ENCODE data around the gene UBXN10.
"Not testable (repeated sequence)": the region's sequence is repeated elsewhere in the genome, so short reads cannot be mapped to it uniquely, and the experiment has no call there.

The UBXN10 gene

DNA sequence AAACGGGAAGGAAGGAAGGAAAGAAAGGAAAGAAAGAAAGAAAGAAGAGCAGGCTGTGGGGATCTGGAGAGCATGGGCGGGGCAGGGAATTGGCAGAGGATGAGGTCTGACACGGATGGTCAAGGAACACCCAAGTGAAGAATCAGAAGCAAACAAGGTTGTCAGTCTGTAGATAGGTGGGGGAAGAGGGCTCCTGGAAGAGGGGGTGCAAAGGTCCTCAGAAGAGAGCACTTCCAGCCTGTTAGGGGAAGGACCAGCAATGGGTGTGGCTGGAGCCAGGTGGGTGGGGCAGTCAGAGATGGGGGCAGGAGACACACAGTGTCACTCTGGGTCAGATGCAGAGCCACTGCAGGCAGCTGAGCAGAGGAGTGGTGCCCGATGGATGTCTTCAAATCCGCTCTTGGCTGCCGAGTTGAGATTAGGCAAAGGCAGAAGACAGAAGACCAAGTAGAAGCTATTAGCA is 11.5 kb downstream of the UBXN10 start:
- no peak overlapping the region for H3K4me3 ChIP-seq (ENCODE audit: low read depth, low read length)

GRCh38 chr1:20198296-20198695 is 12.4 kb downstream of the UBXN10 start:
- no peak overlapping the region for H3K4me3 ChIP-seq (ENCODE audit: low read depth, low read length)
- DNase-seq (ENCODE audit: low read depth): no peak

More for the DNA sequence above, 11.5 kb downstream of the UBXN10 start:
- DNase-seq (ENCODE audit: low read depth): no peak

DNA sequence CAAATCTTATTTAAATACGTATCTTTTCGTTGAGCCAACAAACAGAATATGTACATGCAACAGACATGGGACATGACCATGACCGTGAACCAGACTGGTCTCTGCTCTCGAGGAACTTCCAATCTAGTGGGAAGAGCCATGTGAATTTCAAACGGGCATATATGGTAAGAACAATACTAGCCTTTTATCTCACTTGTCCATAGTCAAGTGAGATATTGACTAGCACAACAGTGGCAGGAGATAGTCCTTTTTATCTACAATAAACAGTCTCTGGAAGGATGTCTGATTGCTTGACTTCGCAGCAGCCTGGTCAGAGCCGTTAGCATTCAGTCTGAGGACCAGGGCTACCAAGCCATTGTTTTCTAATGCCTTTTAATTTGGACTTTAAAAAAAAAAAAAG is 13.0 kb downstream of the UBXN10 start:
- H3K4me3 ChIP-seq (ENCODE audit: low read depth, low read length): no peak overlapping the region
- no peak for DNase-seq (ENCODE audit: low read depth)

GRCh38 chr1:20199403-20199802 is 13.5 kb downstream of the UBXN10 start:
- H3K4me3 ChIP-seq (ENCODE audit: low read depth, low read length): no peak overlapping the region
- DNase-seq (ENCODE audit: low read depth): no peak

DNA sequence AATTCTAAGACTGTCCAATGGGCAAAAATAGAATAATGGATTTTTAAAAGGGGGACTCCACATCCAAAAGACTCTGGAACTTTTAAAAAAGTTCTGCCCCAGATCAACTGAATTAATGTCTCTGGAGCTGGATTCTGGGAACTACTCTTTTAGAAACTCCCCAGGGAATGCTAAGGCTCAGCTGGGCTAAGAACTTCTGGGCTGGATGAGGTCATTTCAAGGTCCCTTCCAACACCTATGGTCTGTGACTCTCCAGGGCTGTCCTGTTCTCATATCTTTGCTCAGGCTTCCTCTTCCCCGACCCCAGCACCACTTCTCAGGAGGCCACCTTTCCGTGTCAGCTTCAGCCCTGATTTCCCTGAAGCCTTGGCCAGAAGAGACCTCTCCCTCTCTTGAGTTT is 13.9 kb downstream of the UBXN10 start:
- DNase-seq (ENCODE audit: low read depth): no peak
- H3K4me3 ChIP-seq (ENCODE audit: low read depth, low read length): no peak overlapping the region

DNA sequence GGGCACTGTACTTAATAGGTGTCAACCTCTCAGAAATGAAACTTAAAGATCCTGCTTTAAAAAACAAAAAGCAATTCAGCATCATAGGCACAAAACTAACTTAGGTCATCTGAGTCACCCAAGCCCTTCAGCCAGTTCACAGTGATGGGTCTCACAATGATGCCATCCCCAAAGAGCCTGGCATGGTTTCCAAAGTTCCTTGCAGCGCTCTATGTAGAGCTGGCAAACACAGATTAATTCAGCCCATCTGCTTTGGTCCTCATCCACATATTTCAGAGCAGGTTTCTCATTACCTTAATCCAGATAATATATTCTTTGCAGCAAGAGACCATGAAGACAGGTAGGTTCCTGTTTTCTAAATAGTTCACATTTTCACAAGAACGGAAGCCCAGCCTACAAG is 15.1 kb downstream of the UBXN10 start:
- H3K4me3 ChIP-seq (ENCODE audit: low read depth, low read length): no peak overlapping the region
- no peak for DNase-seq (ENCODE audit: low read depth)

- DNase-seq (ENCODE audit: low read depth): no peak
Observed at GRCh38 chr1:20202166-20202565, 16.3 kb downstream of the UBXN10 start.

DNA sequence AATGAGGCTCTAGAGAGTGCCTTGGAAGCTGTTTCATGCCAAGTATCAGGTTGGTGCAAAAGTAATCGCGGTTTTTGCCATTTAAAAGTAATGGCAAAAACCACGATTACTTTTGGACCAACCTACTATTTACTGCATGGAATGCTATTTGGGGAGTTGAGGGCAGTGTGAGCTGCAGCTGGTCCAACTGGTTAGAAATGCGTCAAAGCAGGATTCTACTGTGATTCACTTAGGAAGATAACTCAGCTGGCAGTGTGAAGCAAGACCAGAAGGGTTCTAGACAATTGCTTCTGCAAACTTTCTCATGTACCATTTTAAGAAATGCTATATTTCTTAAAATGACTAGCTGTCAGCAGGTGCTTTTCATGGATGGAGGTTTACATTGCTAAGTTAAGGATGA is 21.6 kb downstream of the UBXN10 start:
- no peak overlapping the region for H3K4me3 ChIP-seq (ENCODE audit: low read depth, low read length)
- no peak for DNase-seq (ENCODE audit: low read depth)

More at GRCh38 chr1:20202166-20202565, 16.3 kb downstream of the UBXN10 start:
- no peak overlapping the region for H3K4me3 ChIP-seq (ENCODE audit: low read depth, low read length)

- no peak for DNase-seq (ENCODE audit: low read depth)
- no peak overlapping the region for H3K4me3 ChIP-seq (ENCODE audit: low read depth, low read length)
Observed at GRCh38 chr1:20209471-20209870, 23.6 kb downstream of the UBXN10 start.

- DNase-seq (ENCODE audit: low read depth): no peak
Observed at GRCh38 chr1:20210736-20211460, 25.0 kb downstream of the UBXN10 start.

GRCh38 chr1:20211511-20211931 is 25.6 kb downstream of the UBXN10 start:
- no peak overlapping the region for H3K4me3 ChIP-seq (ENCODE audit: low read depth, low read length)
- no peak for DNase-seq (ENCODE audit: low read depth)

More at GRCh38 chr1:20210736-20211460, 25.0 kb downstream of the UBXN10 start:
- H3K4me3 ChIP-seq (ENCODE audit: low read depth, low read length): no peak overlapping the region

DNA sequence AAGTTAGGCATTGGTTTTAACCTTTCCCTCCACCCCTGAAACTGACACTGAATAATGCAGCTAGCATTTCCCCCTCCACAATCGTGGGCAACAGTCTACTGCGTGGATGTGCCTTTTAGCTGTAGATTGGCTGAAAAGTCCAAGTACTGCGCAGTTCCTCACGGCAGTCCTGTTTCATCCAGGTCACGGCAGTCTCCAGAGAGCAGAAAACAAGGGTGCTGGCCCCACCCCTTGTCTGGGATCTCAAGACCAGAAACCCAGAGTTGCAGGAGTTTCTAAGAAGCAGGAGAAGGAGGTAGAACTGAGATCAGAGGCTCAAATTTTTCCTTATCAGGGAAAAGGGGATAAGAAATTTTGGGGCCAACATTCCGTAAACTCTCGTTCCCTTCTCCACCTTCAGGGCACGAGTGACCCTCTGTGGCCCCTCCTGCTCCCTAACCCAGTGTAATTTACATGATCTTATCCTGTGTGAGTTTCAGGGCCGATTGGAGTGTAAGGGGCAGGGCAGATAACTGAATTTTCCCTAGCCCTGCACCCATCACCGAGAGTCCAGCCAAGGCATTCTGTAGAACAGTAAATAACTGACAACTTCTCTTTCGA is 26.3 kb downstream of the UBXN10 start:
- no peak overlapping the region for H3K4me3 ChIP-seq (ENCODE audit: low read depth, low read length)
- DNase-seq (ENCODE audit: low read depth): no peak

- no peak for DNase-seq (ENCODE audit: low read depth)
- H3K4me3 ChIP-seq (ENCODE audit: low read depth, low read length): no peak overlapping the region
Observed at GRCh38 chr1:20212685-20213331, 26.9 kb downstream of the UBXN10 start.

- DNase-seq (ENCODE audit: low read depth): no peak
- H3K4me3 ChIP-seq (ENCODE audit: low read depth, low read length): no peak overlapping the region
Observed at GRCh38 chr1:20215716-20216115, 29.8 kb downstream of the UBXN10 start.

DNA sequence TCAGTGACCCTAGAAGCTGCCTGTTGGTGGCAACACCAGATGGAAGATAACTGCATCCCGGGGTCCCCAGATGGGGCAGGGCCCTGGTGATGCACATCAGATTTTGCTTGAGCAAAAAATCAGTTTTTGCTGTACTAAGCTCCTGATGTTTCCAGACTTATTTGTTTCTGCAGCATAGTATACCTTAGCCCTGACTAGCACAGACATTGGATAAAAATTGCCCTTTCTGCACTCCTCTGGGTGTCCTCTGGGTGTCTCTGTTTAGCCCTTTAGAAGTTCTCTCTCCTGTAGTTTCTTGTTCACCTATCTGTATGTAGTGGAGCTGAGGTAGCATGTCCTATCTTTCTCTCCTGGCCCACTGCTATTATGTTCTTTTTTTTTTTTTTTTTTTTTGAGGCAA is 30.7 kb downstream of the UBXN10 start:
- DNase-seq (ENCODE audit: low read depth): no peak

DNA sequence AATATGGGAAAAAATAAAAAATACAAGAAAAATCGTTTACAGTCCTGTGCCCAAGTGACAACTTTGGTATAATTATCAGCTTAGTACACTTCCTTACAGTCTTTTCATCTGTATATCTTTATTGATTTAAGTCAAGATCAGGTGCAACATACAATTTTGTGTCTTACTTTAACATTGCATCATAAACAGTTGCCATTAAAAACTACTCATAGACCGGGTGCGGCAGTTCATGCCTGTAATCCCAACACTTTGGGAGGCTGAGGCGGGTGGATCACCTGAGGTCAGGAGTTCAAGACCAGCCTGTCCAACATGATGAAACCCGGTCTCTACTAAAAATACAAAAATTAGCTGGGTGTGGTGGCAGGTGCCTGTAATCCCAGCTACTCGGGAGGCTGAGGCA is 33.2 kb downstream of the UBXN10 start:
- not testable (repeated sequence) for DNase-seq (ENCODE audit: low read depth); H3K4me3 ChIP-seq (ENCODE audit: low read depth, low read length)

More for the DNA sequence above, 30.7 kb downstream of the UBXN10 start:
- H3K4me3 ChIP-seq (ENCODE audit: low read depth, low read length): no peak overlapping the region

DNA sequence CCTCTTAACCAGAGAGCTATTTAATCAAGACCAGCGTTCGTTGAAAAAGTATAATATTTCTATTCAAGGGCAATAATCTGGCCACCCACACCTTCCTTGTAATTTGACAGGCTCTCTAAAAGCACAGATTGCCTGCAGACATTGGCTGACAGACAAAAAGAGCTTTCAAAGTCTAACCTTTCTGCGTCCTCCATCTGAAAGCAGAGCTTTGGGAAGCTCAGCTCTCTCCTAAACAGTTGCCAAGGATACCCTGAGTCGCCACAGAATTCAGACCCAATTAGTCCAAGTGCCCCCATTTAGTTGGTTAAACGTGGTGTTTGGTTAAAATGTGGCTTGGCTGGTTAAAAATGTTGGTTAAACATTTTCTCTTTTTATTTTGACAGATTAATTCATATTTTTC is 34.1 kb downstream of the UBXN10 start:
- DNase-seq (ENCODE audit: low read depth): no peak
- no peak overlapping the region for H3K4me3 ChIP-seq (ENCODE audit: low read depth, low read length)

- H3K4me3 ChIP-seq (ENCODE audit: low read depth, low read length): no peak overlapping the region
- no peak for DNase-seq (ENCODE audit: low read depth)
Observed at GRCh38 chr1:20223106-20223505, 37.2 kb downstream of the UBXN10 start.

- H3K4me3 ChIP-seq (ENCODE audit: low read depth, low read length): no peak overlapping the region
- no peak for DNase-seq (ENCODE audit: low read depth)
Observed at GRCh38 chr1:20223551-20224419, 37.9 kb downstream of the UBXN10 start.

- DNase-seq (ENCODE audit: low read depth): no peak
- H3K4me3 ChIP-seq (ENCODE audit: low read depth, low read length): no peak overlapping the region
Observed at GRCh38 chr1:20224546-20224945, 38.6 kb downstream of the UBXN10 start.

All from skeletal muscle cell (primary cell).